HG03103 (cell line): Measurements from ENCODE around the gene PPP1R12B.
A peak's percentile ranks its signal among the peaks of the same experiment; 100 is the strongest.

Experiments used
- ATAC-seq: cut with Tn5 transposase; IDR thresholded peaks from one replicate; pipeline ENCODE4 v1.9.1; 2021; ENCODE audit warnings: low read depth; ENCODE audit not compliant: unreplicated experiment

PPP1R12B gene

GRCh38 chr1:202348509-202349205, at the start of gene PPP1R12B:
TSS of gene PPP1R12B (plus strand) at chr1:202348699. CDS start at chr1:202348852, 153 bp downstream.
- ATAC-seq, result peak; percentile 96

GRCh38 chr1:202302166-202302565, 46.3 kb upstream of the PPP1R12B start:
- ATAC-seq, result no peak

GRCh38 chr1:202304375-202304774, 44.1 kb upstream of the PPP1R12B start:
- ATAC-seq, result no peak

- ATAC-seq, result no peak
These were observed 43.3 kb upstream of the PPP1R12B start for GRCh38 chr1:202305168-202305567.

- ATAC-seq, result no peak
These were observed 41.8 kb upstream of the PPP1R12B start for GRCh38 chr1:202306535-202307345.

GRCh38 chr1:202310071-202310725, 38.3 kb upstream of the PPP1R12B start:
- ATAC-seq, result no peak

GRCh38 chr1:202310746-202311145, 37.8 kb upstream of the PPP1R12B start:
- no peak for ATAC-seq

GRCh38 chr1:202311875-202312635, 36.4 kb upstream of the PPP1R12B start:
- no peak for ATAC-seq

GRCh38 chr1:202315576-202316168, 32.8 kb upstream of the PPP1R12B start:
- ATAC-seq, result no peak

- no peak for ATAC-seq
These were observed 32.3 kb upstream of the PPP1R12B start for GRCh38 chr1:202316186-202316585.

- ATAC-seq, result no peak
These were observed 30.3 kb upstream of the PPP1R12B start for GRCh38 chr1:202317941-202318925.

- ATAC-seq, result no peak
These were observed 29.0 kb upstream of the PPP1R12B start for GRCh38 chr1:202319381-202320080.

- no peak for ATAC-seq
These were observed 28.5 kb upstream of the PPP1R12B start for GRCh38 chr1:202320081-202320405.

- no peak for ATAC-seq
These were observed 24.8 kb upstream of the PPP1R12B start for GRCh38 chr1:202323731-202324130.

- ATAC-seq, result no peak
These were observed 23.9 kb upstream of the PPP1R12B start for GRCh38 chr1:202324646-202325045.

- no peak for ATAC-seq
These were observed 18.6 kb upstream of the PPP1R12B start for GRCh38 chr1:202329891-202330290.

- ATAC-seq, result no peak
These were observed 14.6 kb upstream of the PPP1R12B start for GRCh38 chr1:202333861-202334260.

- no peak for ATAC-seq
These were observed 4.7 kb upstream of the PPP1R12B start for GRCh38 chr1:202343652-202344349.
